K562 (cell line): Measurements from ENCODE around the gene UHRF1. TPM values are rescaled to one million over a fixed set of nuclear protein-coding genes. Genes with fewer than 3 reads are reported as not detected.

Source experiments
- BCL6 ChIP-seq: fragments of 250-450 bp; sonication (Bioruptor Pico); IDR thresholded peaks from 2 replicates; pipeline ENCODE4 v1.4.0; 2020
- BRD9 ChIP-seq: fragments of 450-650 bp; IDR thresholded peaks from 2 replicates; pipeline ENCODE4 v1.6.1; 2018; ENCODE audit warnings: low read depth; ENCODE audit not compliant: partially characterized antibody
- CCAR2 ChIP-seq: fragments of 200-400 bp; formaldehyde crosslinking; IDR thresholded peaks from 2 replicates; pipeline ENCODE4 v1.6.1; 2017; ENCODE audit warnings: mild to moderate bottlenecking, low read depth, low read length
- DNMT1 ChIP-seq: fragments of 450-650 bp; IDR thresholded peaks from 2 replicates; pipeline ENCODE4 v1.6.1; 2016; ENCODE audit warnings: antibody characterized with exemption, mild to moderate bottlenecking
- DPF2 ChIP-seq: fragments of 450-650 bp; IDR thresholded peaks from 2 replicates; pipeline ENCODE4 v1.6.1; 2016
- EGR1 ChIP-seq: fragments of 450-650 bp; conservative IDR thresholded peaks from 2 replicates; pipeline ENCODE4 v1.6.1; 2017; ENCODE audit warnings: mild to moderate bottlenecking
- KLF16 ChIP-seq: IDR thresholded peaks from 2 replicates; pipeline ENCODE4 v1.6.1; 2016; ENCODE audit warnings: antibody characterized with exemption
- MAZ ChIP-seq, 2 experiments: fragments of 450-650 bp in 1 of 2; sonication (generic) in 1 of 2; formaldehyde crosslinking; IDR thresholded peaks in 1 of 2; conservative IDR thresholded peaks in 1 of 2; 2 replicates each; pipeline versions ENCODE4 v1.4.0 to v1.5.0; 2020; ENCODE audit warnings: mild to moderate bottlenecking in 1 of 2, missing genetic modification reagents in 1 of 2
- SPI1 ChIP-seq: IDR thresholded peaks from 2 replicates; pipeline ENCODE4 v1.6.1; 2011; ENCODE audit warnings: low read depth, low read length, control low read depth, borderline replicate concordance
- SRF ChIP-seq, 2 experiments: fragments of 250-450, 450-650 bp in 1 of 2; sonication (Bioruptor Pico) in 1 of 2; sonication (generic) in 1 of 2; formaldehyde crosslinking; IDR thresholded peaks; 2 replicates each; pipeline versions ENCODE4 v1.5.0 to v1.5.1; 2020 to 2022; ENCODE audit warnings: mild to moderate bottlenecking in 1 of 2, missing genetic modification reagents in 1 of 2
- TCF3 ChIP-seq: sonication (generic); formaldehyde crosslinking; IDR thresholded peaks from 2 replicates; pipeline ENCODE4 v1.4.0; 2020; ENCODE audit warnings: mild to moderate bottlenecking, missing genetic modification reagents
- ZNF263 ChIP-seq: sonication (generic); formaldehyde crosslinking; IDR thresholded peaks from 2 replicates; pipeline ENCODE4 v1.8.0; 2022; ENCODE audit warnings: mild to moderate bottlenecking, missing genetic modification reagents, borderline replicate concordance
- ZNF717 ChIP-seq: fragments of 250-450 bp; sonication (Bioruptor Pico); IDR thresholded peaks from 2 replicates; pipeline ENCODE4 v1.5.0; 2021
- ZSCAN32 ChIP-seq: fragments of 450-650 bp; formaldehyde crosslinking; IDR thresholded peaks from 2 replicates; pipeline ENCODE4 v1.4.0; 2020; ENCODE audit warnings: mild to moderate bottlenecking, moderate library complexity
- polyA plus RNA-seq, 8 experiments: library from polyadenylated mRNA; depleted of rRNA in 4 of 8; stranded (reverse) in 5 of 8; unstranded in 3 of 8; fragments of >200 nt; fragmentation: Nextera tagmentation in 2 of 8; fragmentation: Illumina TruSeq in 1 of 8; extraction: Ambion mirVana in 2 of 8; extraction: Trizol in 1 of 8; gene quantifications; 2 replicates each; pipeline versions ENCODE4 v1.2.1 to v1.2.3, GENCODE V29; 2011 to 2014; ENCODE audit warnings: inconsistent platforms in 1 of 8, missing spikeins in 1 of 8
- total RNA-seq, 7 experiments: library from RNA; depleted of rRNA in 6 of 7; stranded (reverse); fragments of >200 nt in 6 of 7; fragmentation: Illumina TruSeq in 2 of 7; extraction: Trizol in 2 of 7; gene quantifications; 2 replicates each; pipeline versions ENCODE4 v1.2.1 to v1.2.3, GENCODE V29; 2011 to 2021; ENCODE audit warnings: low replicate concordance in 1 of 7
- TF ChIP-seq, protein P1 (sequence below): fragments of 250-450 bp; sonication (Bioruptor Pico); IDR thresholded peaks from 2 replicates; pipeline ENCODE4 v1.5.0; 2021; ENCODE audit warnings: mild to moderate bottlenecking, borderline replicate concordance
- TF ChIP-seq, protein P2 (sequence below): fragments of 200-800 bp; sonication (Bioruptor generic); IDR thresholded peaks from 2 replicates; pipeline ENCODE4 v1.6.1; 2017; ENCODE audit warnings: missing genetic modification characterization, missing compliant biosample characterization
- TF ChIP-seq, protein P3 (sequence below): fragments of 450-650 bp; IDR thresholded peaks from 2 replicates; pipeline ENCODE4 v1.6.1; 2016
- TF ChIP-seq, protein P4 (sequence below): sonication (generic); formaldehyde crosslinking; IDR thresholded peaks from 2 replicates; pipeline ENCODE4 v1.8.0; 2022; ENCODE audit warnings: mild to moderate bottlenecking, missing genetic modification reagents
- TF ChIP-seq, protein P5 (sequence below): fragments of 450-650 bp; formaldehyde crosslinking; IDR thresholded peaks from 2 replicates; pipeline ENCODE4 v1.4.0; 2020; ENCODE audit warnings: mild to moderate bottlenecking

Gene UHRF1
- total and polyA plus RNA-seq, 9 of the 15 experiments (the other 6 are each of a cell fraction or from before 2014, with no cell fraction given): 6.0 to 101 (median 30.9) TPM

DNA sequence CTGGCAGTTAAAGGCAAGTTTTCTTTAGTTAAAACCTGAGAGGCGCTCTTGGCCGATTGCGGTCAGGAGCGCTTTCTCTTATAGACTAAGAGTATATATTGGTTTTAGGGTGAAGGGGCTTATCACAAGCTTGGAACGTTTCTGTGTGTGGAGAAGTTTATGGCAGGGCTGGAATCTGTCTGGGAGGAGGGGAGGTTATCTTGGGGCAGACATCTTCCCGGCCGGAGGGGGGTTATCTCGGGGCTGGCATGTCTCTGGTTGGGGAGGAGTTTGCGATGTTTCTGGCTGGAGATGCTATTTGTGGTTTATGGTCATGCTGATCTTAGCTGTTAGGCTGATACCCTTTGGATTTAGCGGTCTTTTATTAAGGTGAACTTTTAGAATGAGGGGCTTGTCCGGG, 78.0 kb downstream of the UHRF1 start (continued):
- no peak for TF ChIP-seq ZSCAN32
- 0 out of 2 replicates have a peak, but pooled peaks have one; percentile 42 for TF ChIP-seq KLF16
- no peak for TF ChIP-seq CCAR2
- TF ChIP-seq, protein P1, sequence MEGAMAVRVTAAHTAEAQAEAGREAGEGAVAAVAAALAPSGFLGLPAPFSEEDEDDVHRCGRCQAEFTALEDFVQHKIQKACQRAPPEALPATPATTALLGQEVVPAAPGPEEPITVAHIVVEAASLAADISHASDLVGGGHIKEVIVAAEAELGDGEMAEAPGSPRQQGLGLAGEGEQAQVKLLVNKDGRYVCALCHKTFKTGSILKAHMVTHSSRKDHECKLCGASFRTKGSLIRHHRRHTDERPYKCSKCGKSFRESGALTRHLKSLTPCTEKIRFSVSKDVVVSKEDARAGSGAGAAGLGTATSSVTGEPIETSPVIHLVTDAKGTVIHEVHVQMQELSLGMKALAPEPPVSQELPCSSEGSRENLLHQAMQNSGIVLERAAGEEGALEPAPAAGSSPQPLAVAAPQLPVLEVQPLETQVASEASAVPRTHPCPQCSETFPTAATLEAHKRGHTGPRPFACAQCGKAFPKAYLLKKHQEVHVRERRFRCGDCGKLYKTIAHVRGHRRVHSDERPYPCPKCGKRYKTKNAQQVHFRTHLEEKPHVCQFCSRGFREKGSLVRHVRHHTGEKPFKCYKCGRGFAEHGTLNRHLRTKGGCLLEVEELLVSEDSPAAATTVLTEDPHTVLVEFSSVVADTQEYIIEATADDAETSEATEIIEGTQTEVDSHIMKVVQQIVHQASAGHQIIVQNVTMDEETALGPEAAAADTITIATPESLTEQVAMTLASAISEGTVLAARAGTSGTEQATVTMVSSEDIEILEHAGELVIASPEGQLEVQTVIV: no peak
- TF ChIP-seq, protein P2, sequence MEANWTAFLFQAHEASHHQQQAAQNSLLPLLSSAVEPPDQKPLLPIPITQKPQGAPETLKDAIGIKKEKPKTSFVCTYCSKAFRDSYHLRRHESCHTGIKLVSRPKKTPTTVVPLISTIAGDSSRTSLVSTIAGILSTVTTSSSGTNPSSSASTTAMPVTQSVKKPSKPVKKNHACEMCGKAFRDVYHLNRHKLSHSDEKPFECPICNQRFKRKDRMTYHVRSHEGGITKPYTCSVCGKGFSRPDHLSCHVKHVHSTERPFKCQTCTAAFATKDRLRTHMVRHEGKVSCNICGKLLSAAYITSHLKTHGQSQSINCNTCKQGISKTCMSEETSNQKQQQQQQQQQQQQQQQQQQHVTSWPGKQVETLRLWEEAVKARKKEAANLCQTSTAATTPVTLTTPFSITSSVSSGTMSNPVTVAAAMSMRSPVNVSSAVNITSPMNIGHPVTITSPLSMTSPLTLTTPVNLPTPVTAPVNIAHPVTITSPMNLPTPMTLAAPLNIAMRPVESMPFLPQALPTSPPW (CRISPR knock-in tag): peak; percentile 71
- no peak for TF ChIP-seq SRF (CRISPR knock-in tag; IDR thresholded peaks at IDR 0.05)
- TF ChIP-seq EGR1: no peak
- no peak for TF ChIP-seq BRD9
- TF ChIP-seq, protein P3, sequence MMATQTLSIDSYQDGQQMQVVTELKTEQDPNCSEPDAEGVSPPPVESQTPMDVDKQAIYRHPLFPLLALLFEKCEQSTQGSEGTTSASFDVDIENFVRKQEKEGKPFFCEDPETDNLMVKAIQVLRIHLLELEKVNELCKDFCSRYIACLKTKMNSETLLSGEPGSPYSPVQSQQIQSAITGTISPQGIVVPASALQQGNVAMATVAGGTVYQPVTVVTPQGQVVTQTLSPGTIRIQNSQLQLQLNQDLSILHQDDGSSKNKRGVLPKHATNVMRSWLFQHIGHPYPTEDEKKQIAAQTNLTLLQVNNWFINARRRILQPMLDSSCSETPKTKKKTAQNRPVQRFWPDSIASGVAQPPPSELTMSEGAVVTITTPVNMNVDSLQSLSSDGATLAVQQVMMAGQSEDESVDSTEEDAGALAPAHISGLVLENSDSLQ: peak; percentile 12; the same call in 1 of the 2 replicates
- TF ChIP-seq BCL6 (CRISPR knock-in tag): no peak
- peak; percentile 54; the same call in 1 of the 2 replicates for TF ChIP-seq TCF3 (CRISPR knock-in tag)
- TF ChIP-seq, protein P4, sequence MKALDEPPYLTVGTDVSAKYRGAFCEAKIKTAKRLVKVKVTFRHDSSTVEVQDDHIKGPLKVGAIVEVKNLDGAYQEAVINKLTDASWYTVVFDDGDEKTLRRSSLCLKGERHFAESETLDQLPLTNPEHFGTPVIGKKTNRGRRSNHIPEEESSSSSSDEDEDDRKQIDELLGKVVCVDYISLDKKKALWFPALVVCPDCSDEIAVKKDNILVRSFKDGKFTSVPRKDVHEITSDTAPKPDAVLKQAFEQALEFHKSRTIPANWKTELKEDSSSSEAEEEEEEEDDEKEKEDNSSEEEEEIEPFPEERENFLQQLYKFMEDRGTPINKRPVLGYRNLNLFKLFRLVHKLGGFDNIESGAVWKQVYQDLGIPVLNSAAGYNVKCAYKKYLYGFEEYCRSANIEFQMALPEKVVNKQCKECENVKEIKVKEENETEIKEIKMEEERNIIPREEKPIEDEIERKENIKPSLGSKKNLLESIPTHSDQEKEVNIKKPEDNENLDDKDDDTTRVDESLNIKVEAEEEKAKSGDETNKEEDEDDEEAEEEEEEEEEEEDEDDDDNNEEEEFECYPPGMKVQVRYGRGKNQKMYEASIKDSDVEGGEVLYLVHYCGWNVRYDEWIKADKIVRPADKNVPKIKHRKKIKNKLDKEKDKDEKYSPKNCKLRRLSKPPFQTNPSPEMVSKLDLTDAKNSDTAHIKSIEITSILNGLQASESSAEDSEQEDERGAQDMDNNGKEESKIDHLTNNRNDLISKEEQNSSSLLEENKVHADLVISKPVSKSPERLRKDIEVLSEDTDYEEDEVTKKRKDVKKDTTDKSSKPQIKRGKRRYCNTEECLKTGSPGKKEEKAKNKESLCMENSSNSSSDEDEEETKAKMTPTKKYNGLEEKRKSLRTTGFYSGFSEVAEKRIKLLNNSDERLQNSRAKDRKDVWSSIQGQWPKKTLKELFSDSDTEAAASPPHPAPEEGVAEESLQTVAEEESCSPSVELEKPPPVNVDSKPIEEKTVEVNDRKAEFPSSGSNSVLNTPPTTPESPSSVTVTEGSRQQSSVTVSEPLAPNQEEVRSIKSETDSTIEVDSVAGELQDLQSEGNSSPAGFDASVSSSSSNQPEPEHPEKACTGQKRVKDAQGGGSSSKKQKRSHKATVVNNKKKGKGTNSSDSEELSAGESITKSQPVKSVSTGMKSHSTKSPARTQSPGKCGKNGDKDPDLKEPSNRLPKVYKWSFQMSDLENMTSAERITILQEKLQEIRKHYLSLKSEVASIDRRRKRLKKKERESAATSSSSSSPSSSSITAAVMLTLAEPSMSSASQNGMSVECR: no peak
- TF ChIP-seq, protein P5, sequence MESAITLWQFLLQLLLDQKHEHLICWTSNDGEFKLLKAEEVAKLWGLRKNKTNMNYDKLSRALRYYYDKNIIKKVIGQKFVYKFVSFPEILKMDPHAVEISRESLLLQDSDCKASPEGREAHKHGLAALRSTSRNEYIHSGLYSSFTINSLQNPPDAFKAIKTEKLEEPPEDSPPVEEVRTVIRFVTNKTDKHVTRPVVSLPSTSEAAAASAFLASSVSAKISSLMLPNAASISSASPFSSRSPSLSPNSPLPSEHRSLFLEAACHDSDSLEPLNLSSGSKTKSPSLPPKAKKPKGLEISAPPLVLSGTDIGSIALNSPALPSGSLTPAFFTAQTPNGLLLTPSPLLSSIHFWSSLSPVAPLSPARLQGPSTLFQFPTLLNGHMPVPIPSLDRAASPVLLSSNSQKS (CRISPR knock-in tag): no peak
- TF ChIP-seq SPI1: no peak
- TF ChIP-seq MAZ (CRISPR knock-in tag; conservative IDR thresholded peaks at IDR 0.05 in 1 of 2, IDR thresholded peaks at IDR 0.05 in 1 of 2): 0 out of 4 replicates have a peak, but pooled peaks of 1 of the 2 experiments have one; percentile 16
- TF ChIP-seq DNMT1: no peak
- peak; percentile 24; the same call in 1 of the 2 replicates for TF ChIP-seq ZNF263 (CRISPR knock-in tag)
- TF ChIP-seq DPF2: peak; percentile 49; the same call in 1 of the 2 replicates
- TF ChIP-seq ZNF717 (CRISPR knock-in tag): no peak
